A673 (cell line): Measurements from ENCODE around the gene RPIA. TPM values are rescaled to one million over a fixed set of nuclear protein-coding genes. Genes with fewer than 3 reads are reported as not detected.

ENCODE experiments used
- BruUV-seq: library from RNA; stranded (reverse); fragments of 400-500 nt; replicated peaks from 2 replicates; lab custom pipeline; 2021; lab: Mats Ljungman, UMichigan
- CTCF ChIA-PET: fragments of 300-600 bp; sonication (Branson Sonifier 250); formaldehyde crosslinking; loops from one replicate; lab custom pipeline; 2022; ENCODE audit warnings: antibody characterized with exemption; lab: Charles Lee
- POLR2A ChIA-PET: fragments of 300-600 bp; sonication (Branson Sonifier 250); formaldehyde crosslinking; loops from one replicate; lab custom pipeline; 2022; ENCODE audit warnings: antibody characterized with exemption; ENCODE audit not compliant: low non-redundant PET; lab: Charles Lee
- DNase-seq: peaks from one replicate; pipeline ENCODE4 v3.0.0-alpha.2; 2015; ENCODE audit warnings: low spot score
- H3K27ac ChIP-seq: fragments of 200-600 bp; sonication (generic); 2 replicates; pipeline ENCODE4 v1.5.1; 2016; ENCODE audit warnings: mixed run types, low read depth, mild to moderate bottlenecking, mixed read lengths, antibody characterized with exemption, low read length; ENCODE audit not compliant: poor library complexity, severe bottlenecking
- H3K27me3 ChIP-seq: fragments of 200-600 bp; sonication (generic); replicated peaks from 2 replicates; pipeline ENCODE4 v1.6.1; 2017; ENCODE audit warnings: mixed run types, low read depth, mild to moderate bottlenecking, mixed read lengths, antibody characterized with exemption, low read length; ENCODE audit not compliant: insufficient read depth, poor library complexity
- H3K36me3 ChIP-seq: fragments of 200-600 bp; sonication (generic); 2 replicates; pipeline ENCODE4 v1.6.1; 2016; ENCODE audit warnings: mixed run types, mild to moderate bottlenecking, mixed read lengths, antibody characterized with exemption, low read length; ENCODE audit not compliant: insufficient read depth, poor library complexity, severe bottlenecking
- H3K4me1 ChIP-seq: fragments of 200-600 bp; sonication (generic); 2 replicates; pipeline ENCODE4 v1.6.1; 2017; ENCODE audit warnings: mixed run types, mild to moderate bottlenecking, mixed read lengths, antibody characterized with exemption, low read length; ENCODE audit not compliant: insufficient read depth, poor library complexity, severe bottlenecking
- H3K4me3 ChIP-seq: fragments of 200-600 bp; sonication (generic); 2 replicates; pipeline ENCODE4 v1.5.1; 2016; ENCODE audit warnings: low read depth, mixed run types, mild to moderate bottlenecking, mixed read lengths, low read length; ENCODE audit not compliant: poor library complexity, severe bottlenecking
- H3K9me3 ChIP-seq: fragments of 200-600 bp; sonication (generic); 2 replicates; pipeline ENCODE4 v1.6.1; 2016; ENCODE audit warnings: mixed run types, low read depth, mild to moderate bottlenecking, mixed read lengths, antibody characterized with exemption, low read length; ENCODE audit not compliant: poor library complexity, severe bottlenecking
- EZH2 ChIP-seq: fragments of 200-600 bp; sonication (generic); IDR thresholded peaks from 2 replicates; pipeline ENCODE4 v1.6.1; 2017; ENCODE audit warnings: borderline replicate concordance, low read depth, mild to moderate bottlenecking, mixed read lengths, antibody characterized with exemption, low read length; ENCODE audit not compliant: poor library complexity, severe bottlenecking
- intact Hi-C: fragments of 100-400 bp; cut with micrococcal nuclease; formaldehyde crosslinking; loops from one replicate; pipeline ENCODE4 v1.10.0; 2022; ENCODE audit not compliant: unreplicated experiment
- total RNA-seq: library from RNA; stranded (reverse); gene quantifications from 2 replicates; pipeline ENCODE4 v1.2.3, GENCODE V29; 2021
- TF ChIP-seq, protein P1 (sequence below): fragments of 300-800, 200-600 bp; sonication (generic); conservative IDR thresholded peaks from 2 replicates; pipeline ENCODE4 v1.5.1; 2017; ENCODE audit warnings: low read depth, mild to moderate bottlenecking, antibody characterized with exemption, low read length, moderate library complexity, mixed read lengths

The RPIA gene
- total RNA-seq, 1 experiment from 2014 or later, result 28.6 TPM

DNA sequence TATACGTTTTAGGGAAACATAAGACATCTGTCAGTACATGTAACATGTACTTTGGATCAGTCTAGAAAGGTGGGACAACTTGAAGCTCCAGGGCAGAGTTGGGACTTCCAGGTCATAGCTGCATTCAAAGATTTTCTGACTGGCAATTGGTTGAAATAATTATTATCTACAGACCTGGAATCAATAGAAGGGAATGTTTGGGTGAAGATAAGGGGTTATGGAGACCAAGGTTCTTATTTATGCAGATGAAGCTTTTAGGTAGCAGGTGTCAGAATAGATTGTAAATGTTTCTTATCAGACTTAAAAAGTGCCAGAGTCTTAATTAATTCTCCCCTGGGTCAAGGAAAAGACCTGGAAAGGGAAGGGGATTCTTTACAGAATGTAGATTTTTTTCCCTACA is 19.8 kb downstream of the RPIA start:
- DNase-seq, result no peak
- intact Hi-C loops, result no loop called here
- no peaks in the 10 kb centered on the region for H3K27me3 ChIP-seq
- CTCF ChIA-PET, result interaction anchor here (0.5 kb wide), 1 partner anchor 26 kb away, joined by 8 read pairs; no protein-coding TSS in a partner anchor
- H3K4me3 ChIP-seq, result no peak overlapping the region
- H3K4me1 ChIP-seq, result peaks cover 5% of the 10 kb centered on the region
- H3K36me3 ChIP-seq, result no peaks in the 10 kb centered on the region
- BruUV-seq, result no TSS peak
- no peak for TF ChIP-seq EZH2
- TF ChIP-seq, protein P1, sequence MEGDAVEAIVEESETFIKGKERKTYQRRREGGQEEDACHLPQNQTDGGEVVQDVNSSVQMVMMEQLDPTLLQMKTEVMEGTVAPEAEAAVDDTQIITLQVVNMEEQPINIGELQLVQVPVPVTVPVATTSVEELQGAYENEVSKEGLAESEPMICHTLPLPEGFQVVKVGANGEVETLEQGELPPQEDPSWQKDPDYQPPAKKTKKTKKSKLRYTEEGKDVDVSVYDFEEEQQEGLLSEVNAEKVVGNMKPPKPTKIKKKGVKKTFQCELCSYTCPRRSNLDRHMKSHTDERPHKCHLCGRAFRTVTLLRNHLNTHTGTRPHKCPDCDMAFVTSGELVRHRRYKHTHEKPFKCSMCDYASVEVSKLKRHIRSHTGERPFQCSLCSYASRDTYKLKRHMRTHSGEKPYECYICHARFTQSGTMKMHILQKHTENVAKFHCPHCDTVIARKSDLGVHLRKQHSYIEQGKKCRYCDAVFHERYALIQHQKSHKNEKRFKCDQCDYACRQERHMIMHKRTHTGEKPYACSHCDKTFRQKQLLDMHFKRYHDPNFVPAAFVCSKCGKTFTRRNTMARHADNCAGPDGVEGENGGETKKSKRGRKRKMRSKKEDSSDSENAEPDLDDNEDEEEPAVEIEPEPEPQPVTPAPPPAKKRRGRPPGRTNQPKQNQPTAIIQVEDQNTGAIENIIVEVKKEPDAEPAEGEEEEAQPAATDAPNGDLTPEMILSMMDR, result no peak
- POLR2A ChIA-PET, result no interaction called here
- no peak overlapping the region for H3K27ac ChIP-seq
- no peaks in the 10 kb centered on the region for H3K9me3 ChIP-seq

DNA sequence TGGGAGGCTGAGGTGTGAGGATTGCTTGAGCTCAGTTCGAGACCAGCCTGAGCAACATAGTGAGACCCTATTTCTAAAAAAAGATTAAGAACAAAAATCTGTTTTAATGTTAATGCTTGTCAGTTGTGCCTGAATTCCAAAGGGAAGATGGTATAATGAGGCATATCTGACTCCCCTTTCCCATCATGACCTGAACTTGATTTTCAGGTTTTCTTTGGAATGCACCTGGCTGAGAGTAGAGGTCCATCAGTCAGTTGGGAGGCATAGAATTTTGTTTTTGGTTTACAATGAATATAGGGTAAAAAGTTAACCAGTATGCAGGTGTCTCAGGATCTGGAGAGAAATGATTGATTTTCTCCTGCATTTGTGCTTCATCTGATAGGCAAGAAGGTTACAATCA is 20.4 kb downstream of the RPIA start:
- no TSS peak for BruUV-seq
- Histone ChIP-seq H3K4me1 (peaks cover 5% of the 10 kb centered on the region), H3K36me3 (no peaks in the 10 kb centered on the region), H3K27ac (no peak overlapping the region), H3K9me3 (no peaks in the 10 kb centered on the region), H3K4me3 (no peak overlapping the region), H3K27me3 (no peaks in the 10 kb centered on the region)
- ChIA-PET CTCF (no interaction called here), POLR2A (no interaction called here)
- no peak for DNase-seq
- TF ChIP-seq, protein P1, result no peak
- no peak for TF ChIP-seq EZH2
- intact Hi-C loops, result no loop called here

DNA sequence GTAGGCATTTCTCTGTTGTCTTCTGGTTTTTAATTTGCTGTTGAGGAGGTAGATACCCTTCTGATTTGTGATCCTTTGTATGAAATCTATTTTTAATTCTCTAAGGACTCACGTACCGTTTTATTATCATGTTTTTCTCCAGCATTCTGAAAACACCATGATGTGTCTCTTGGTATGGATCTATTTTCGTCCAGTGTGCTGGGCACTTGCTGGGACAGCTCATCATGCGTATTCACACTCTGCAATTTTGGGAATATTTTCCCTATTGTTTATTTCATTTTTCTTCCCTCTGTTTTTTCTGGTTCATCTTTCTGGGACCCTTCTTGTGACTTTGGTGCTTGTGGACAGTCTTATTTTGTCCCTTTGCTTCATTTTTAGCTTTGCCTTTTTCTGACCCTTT is 21.9 kb downstream of the RPIA start:
- H3K4me1 ChIP-seq, result peaks cover 5% of the 10 kb centered on the region
- no peaks in the 10 kb centered on the region for H3K36me3 ChIP-seq
- intact Hi-C loops, result no loop called here
- BruUV-seq, result no TSS peak
- H3K27ac ChIP-seq, result no peak overlapping the region
- no peaks in the 10 kb centered on the region for H3K27me3 ChIP-seq
- ChIA-PET CTCF (no interaction called here), POLR2A (no interaction called here)
- TF ChIP-seq EZH2, result no peak
- H3K4me3 ChIP-seq, result no peak overlapping the region
- no peak for DNase-seq
- no peaks in the 10 kb centered on the region for H3K9me3 ChIP-seq

DNA sequence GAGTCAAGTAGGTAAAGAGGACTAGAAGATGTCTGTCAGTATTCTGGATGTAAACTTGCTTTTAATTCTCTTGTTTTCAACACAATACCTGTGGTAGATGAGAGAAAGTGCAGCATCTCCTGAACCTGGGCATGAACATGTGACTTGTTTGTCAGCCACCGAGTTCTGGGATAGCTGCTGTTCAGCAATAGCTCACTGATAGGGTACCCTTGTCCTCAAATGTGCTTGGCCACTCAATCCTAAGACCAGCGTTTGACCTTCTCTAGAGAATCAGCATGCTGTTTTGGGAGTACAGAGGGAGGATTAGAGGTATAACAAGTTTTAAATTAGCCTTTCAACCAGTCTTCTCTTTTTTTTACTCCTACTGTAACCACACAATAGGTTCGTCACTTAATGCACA is 23.2 kb downstream of the RPIA start:
- Histone ChIP-seq H3K9me3 (no peaks in the 10 kb centered on the region), H3K4me3 (no peak overlapping the region), H3K27ac (no peak overlapping the region), H3K27me3 (no peaks in the 10 kb centered on the region), H3K4me1 (no peaks in the 10 kb centered on the region), H3K36me3 (no peaks in the 10 kb centered on the region)
- no peak for DNase-seq
- ChIA-PET POLR2A (no interaction called here), CTCF (no interaction called here)
- no TSS peak for BruUV-seq
- no peak for TF ChIP-seq EZH2
- TF ChIP-seq, protein P1, result no peak
- intact Hi-C loops, result no loop called here
